ENCODE results near the gene BPIFB4. TPM values are rescaled to one million over a fixed set of nuclear protein-coding genes. Genes with fewer than 3 reads are reported as not detected.

BPIFB4 gene
- total RNA-seq, 1 experiment from 2014 or later: not detected

DNA sequence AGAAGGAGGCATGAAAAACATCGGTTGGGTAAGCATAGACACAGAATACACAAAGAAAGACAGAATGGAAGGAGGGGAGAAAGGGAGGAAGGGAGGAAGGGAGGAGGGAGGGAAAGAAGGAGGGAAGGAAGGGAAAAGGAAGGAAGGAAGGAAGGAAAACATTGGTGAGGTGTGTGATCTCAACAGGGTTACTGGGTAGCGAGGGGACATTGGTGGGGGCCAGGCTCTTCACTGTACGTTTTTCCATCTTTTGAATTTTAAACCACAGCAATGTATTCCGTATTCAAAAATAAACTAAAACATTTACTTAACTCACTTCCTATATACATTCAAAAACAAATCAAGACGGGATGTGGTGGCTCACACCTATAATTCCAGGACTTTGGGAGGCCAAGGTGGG, 67.9 kb downstream of the BPIFB4 start:
- TF ChIP-seq, protein P1, sequence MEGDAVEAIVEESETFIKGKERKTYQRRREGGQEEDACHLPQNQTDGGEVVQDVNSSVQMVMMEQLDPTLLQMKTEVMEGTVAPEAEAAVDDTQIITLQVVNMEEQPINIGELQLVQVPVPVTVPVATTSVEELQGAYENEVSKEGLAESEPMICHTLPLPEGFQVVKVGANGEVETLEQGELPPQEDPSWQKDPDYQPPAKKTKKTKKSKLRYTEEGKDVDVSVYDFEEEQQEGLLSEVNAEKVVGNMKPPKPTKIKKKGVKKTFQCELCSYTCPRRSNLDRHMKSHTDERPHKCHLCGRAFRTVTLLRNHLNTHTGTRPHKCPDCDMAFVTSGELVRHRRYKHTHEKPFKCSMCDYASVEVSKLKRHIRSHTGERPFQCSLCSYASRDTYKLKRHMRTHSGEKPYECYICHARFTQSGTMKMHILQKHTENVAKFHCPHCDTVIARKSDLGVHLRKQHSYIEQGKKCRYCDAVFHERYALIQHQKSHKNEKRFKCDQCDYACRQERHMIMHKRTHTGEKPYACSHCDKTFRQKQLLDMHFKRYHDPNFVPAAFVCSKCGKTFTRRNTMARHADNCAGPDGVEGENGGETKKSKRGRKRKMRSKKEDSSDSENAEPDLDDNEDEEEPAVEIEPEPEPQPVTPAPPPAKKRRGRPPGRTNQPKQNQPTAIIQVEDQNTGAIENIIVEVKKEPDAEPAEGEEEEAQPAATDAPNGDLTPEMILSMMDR (conservative IDR thresholded peaks at IDR 0.05; ENCODE audit: low read depth, low read length): no peak
- TF ChIP-seq EZH2 (IDR thresholded peaks at IDR 0.05; ENCODE audit: borderline replicate concordance, low read depth, low read length, poor library complexity, severe bottlenecking): no peak
- Histone ChIP-seq H3K36me3 (ENCODE audit: insufficient read depth, low read length, poor library complexity, severe bottlenecking) (no peaks in the 10 kb centered on the region), H3K4me1 (ENCODE audit: insufficient read depth, low read length, poor library complexity, severe bottlenecking) (no peaks in the 10 kb centered on the region), H3K27ac (ENCODE audit: low read depth, low read length, poor library complexity, severe bottlenecking) (no peak overlapping the region), H3K4me3 (ENCODE audit: low read depth, low read length, poor library complexity, severe bottlenecking) (no peak overlapping the region), H3K9me3 (ENCODE audit: low read depth, low read length, poor library complexity, severe bottlenecking) (no peaks in the 10 kb centered on the region), H3K27me3 (replicated peaks; ENCODE audit: insufficient read depth, low read depth, low read length, poor library complexity) (peaks cover 25% of the 10 kb centered on the region)
- no peak for DNase-seq (ENCODE audit: low spot score)
- POLR2A ChIA-PET (ENCODE audit: low non-redundant PET): no interaction called here
- CTCF ChIA-PET: no interaction called here
- no TSS peak for BruUV-seq (replicated peaks)
- intact Hi-C loops (cut with micrococcal nuclease; ENCODE audit: unreplicated experiment): no loop called here

DNA sequence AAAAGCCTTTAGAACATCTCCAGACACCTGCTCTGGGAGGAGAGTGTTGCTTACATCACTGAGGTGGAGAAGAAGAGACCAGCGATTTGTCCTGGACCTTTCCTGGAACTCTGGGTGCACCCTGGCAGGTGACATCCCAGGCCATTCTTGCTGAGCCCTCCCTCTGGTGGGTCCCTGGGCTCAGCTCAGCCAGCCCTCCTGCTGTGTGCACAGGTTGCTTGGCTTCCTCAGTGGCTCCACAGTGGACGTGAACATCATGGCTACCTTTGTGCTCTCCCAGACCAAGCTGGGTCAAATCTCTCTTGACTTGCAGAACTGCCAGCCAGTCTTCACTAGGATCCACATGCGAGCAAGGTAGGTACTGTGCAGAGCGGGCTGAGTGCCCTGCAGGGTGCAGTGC, 68.6 kb downstream of the BPIFB4 start:
- no peak for TF ChIP-seq EZH2 (IDR thresholded peaks at IDR 0.05; ENCODE audit: borderline replicate concordance, low read depth, low read length, poor library complexity, severe bottlenecking)
- TF ChIP-seq, protein P1 (conservative IDR thresholded peaks at IDR 0.05; ENCODE audit: low read depth, low read length): no peak
- DNase-seq (ENCODE audit: low spot score): no peak
- ChIA-PET CTCF (no interaction called here), POLR2A (ENCODE audit: low non-redundant PET) (no interaction called here)
- no peaks in the 10 kb centered on the region for H3K9me3 ChIP-seq (ENCODE audit: low read depth, low read length, poor library complexity, severe bottlenecking)
- H3K27ac ChIP-seq (ENCODE audit: low read depth, low read length, poor library complexity, severe bottlenecking): no peak overlapping the region
- no TSS peak for BruUV-seq (replicated peaks)
- no peak overlapping the region for H3K4me3 ChIP-seq (ENCODE audit: low read depth, low read length, poor library complexity, severe bottlenecking)
- intact Hi-C loops (cut with micrococcal nuclease; ENCODE audit: unreplicated experiment): no loop called here
- H3K36me3 ChIP-seq (ENCODE audit: insufficient read depth, low read length, poor library complexity, severe bottlenecking): no peaks in the 10 kb centered on the region
- H3K27me3 ChIP-seq (replicated peaks; ENCODE audit: insufficient read depth, low read depth, low read length, poor library complexity): peaks cover 28% of the 10 kb centered on the region
- H3K4me1 ChIP-seq (ENCODE audit: insufficient read depth, low read length, poor library complexity, severe bottlenecking): no peaks in the 10 kb centered on the region

DNA sequence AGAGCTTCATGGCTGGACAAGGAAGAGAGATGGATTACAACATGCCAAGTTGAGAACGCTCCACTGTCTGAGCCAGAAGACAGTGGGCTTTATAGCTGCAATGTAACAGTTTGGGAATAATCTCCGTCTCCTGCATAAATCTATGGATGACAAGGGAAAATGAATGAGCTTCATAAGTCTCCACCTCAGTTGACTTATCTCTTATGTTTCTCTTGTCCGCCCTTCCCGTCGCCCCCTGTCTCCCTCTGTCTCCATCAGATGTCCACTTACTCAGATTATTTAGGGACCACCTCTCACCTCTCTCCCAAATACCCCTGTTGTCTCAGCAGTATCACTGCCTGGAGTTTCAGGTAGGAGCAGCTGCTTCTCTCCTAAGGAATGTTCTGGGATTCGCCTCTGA, 74.8 kb downstream of the BPIFB4 start:
- POLR2A ChIA-PET (ENCODE audit: low non-redundant PET): no interaction called here
- no TSS peak for BruUV-seq (replicated peaks)
- H3K36me3 ChIP-seq (ENCODE audit: insufficient read depth, low read length, poor library complexity, severe bottlenecking): no peaks in the 10 kb centered on the region
- CTCF ChIA-PET: no interaction called here
- no peak for TF ChIP-seq EZH2 (IDR thresholded peaks at IDR 0.05; ENCODE audit: borderline replicate concordance, low read depth, low read length, poor library complexity, severe bottlenecking)
- TF ChIP-seq, protein P1 (conservative IDR thresholded peaks at IDR 0.05; ENCODE audit: low read depth, low read length): no peak
- H3K9me3 ChIP-seq (ENCODE audit: low read depth, low read length, poor library complexity, severe bottlenecking): no peaks in the 10 kb centered on the region
- intact Hi-C loops (cut with micrococcal nuclease; ENCODE audit: unreplicated experiment): no loop called here
- H3K4me1 ChIP-seq (ENCODE audit: insufficient read depth, low read length, poor library complexity, severe bottlenecking): no peaks in the 10 kb centered on the region
- no peak for DNase-seq (ENCODE audit: low spot score)
- H3K4me3 ChIP-seq (ENCODE audit: low read depth, low read length, poor library complexity, severe bottlenecking): no peak overlapping the region
- peaks cover 48% of the 10 kb centered on the region for H3K27me3 ChIP-seq (replicated peaks; ENCODE audit: insufficient read depth, low read depth, low read length, poor library complexity)
- no peak overlapping the region for H3K27ac ChIP-seq (ENCODE audit: low read depth, low read length, poor library complexity, severe bottlenecking)
